Neuronal stem cell (in vitro differentiated cells): ENCODE measurements around the gene CEP55.
A peak's percentile ranks its signal among the peaks of the same experiment; 100 is the strongest.

Source experiments
- DNase-seq: peaks from one replicate; pipeline ENCODE4 v3.0.0-alpha.2; 2013; ENCODE audit warnings: low spot score
- H2AFZ ChIP-seq: one replicate; pipeline ENCODE4 v1.6.1; 2013; ENCODE audit warnings: mild to moderate bottlenecking, low read length, inconsistent platforms
- H2AK5ac ChIP-seq: 2 replicates; pipeline ENCODE4 v1.6.1; 2013; ENCODE audit warnings: low read depth, mild to moderate bottlenecking, inconsistent platforms, low read length, moderate library complexity, mixed read lengths
- H2BK120ac ChIP-seq: 2 replicates; pipeline ENCODE4 v1.6.1; 2013; ENCODE audit warnings: low read depth, mild to moderate bottlenecking, inconsistent platforms, low read length, moderate library complexity, mixed read lengths
- H2BK12ac ChIP-seq: one replicate; pipeline ENCODE4 v1.6.1; 2013; ENCODE audit warnings: low read length, inconsistent platforms
- H2BK15ac ChIP-seq: 2 replicates; pipeline ENCODE4 v1.6.1; 2013; ENCODE audit warnings: mild to moderate bottlenecking, low read length, inconsistent platforms, mixed read lengths
- H2BK5ac ChIP-seq: one replicate; pipeline ENCODE4 v1.6.1; 2013; ENCODE audit warnings: inconsistent platforms, mild to moderate bottlenecking, low read length, moderate library complexity
- H3K14ac ChIP-seq: one replicate; pipeline ENCODE4 v1.6.1; 2013; ENCODE audit warnings: low read length, inconsistent platforms
- H3K18ac ChIP-seq: 2 replicates; pipeline ENCODE4 v1.6.1; 2013; ENCODE audit warnings: low read length, inconsistent platforms
- H3K23ac ChIP-seq: 2 replicates; pipeline ENCODE4 v1.6.1; 2013; ENCODE audit warnings: low read depth, mild to moderate bottlenecking, mixed read lengths, low read length, inconsistent platforms; ENCODE audit not compliant: poor library complexity
- H3K27ac ChIP-seq: replicated peaks from 3 replicates; pipeline ENCODE4 v1.5.1; 2013; ENCODE audit warnings: low read length, inconsistent platforms
- H3K27me3 ChIP-seq, 3 experiments: 2 replicates each; pipeline ENCODE4 v1.6.1; 2013; ENCODE audit warnings: low read length in 3 of 3, mild to moderate bottlenecking in 2 of 3, inconsistent platforms in 1 of 3, low read depth in 1 of 3, mixed read lengths in 1 of 3, moderate library complexity in 1 of 3; ENCODE audit not compliant: control insufficient read depth in 3 of 3, insufficient read depth in 3 of 3
- H3K36me3 ChIP-seq, 2 donors: replicated peaks in 1 of 2; 2 replicates each; pipeline ENCODE4 v1.6.1; 2013; ENCODE audit warnings: low read length in 2 of 2; ENCODE audit not compliant: control insufficient read depth in 2 of 2, insufficient read depth in 2 of 2
- H3K4ac ChIP-seq: 2 replicates; pipeline ENCODE4 v1.6.1; 2013; ENCODE audit warnings: inconsistent platforms, mild to moderate bottlenecking, low read length, moderate library complexity
- H3K4me1 ChIP-seq, 2 donors: 1 replicate in 1 of 2; 2 replicates in 1 of 2; pipeline ENCODE4 v1.6.1; 2013; ENCODE audit warnings: low read length in 2 of 2, low read depth in 1 of 2; ENCODE audit not compliant: control insufficient read depth in 2 of 2, insufficient read depth in 1 of 2
- H3K4me2 ChIP-seq: one replicate; pipeline ENCODE4 v1.6.1; 2013; ENCODE audit warnings: mild to moderate bottlenecking, low read length, inconsistent platforms; ENCODE audit not compliant: insufficient read depth, poor library complexity, severe bottlenecking
- H3K4me3 ChIP-seq, 2 donors: 2 replicates each; pipeline ENCODE4 v1.5.1; 2013; ENCODE audit warnings: low read length in 2 of 2, mild to moderate bottlenecking in 2 of 2, inconsistent platforms in 1 of 2, moderate library complexity in 1 of 2
- H3K79me1 ChIP-seq: one replicate; pipeline ENCODE4 v1.6.1; 2013; ENCODE audit warnings: low read depth, mild to moderate bottlenecking, inconsistent platforms, low read length, moderate library complexity
- H3K9ac ChIP-seq: one replicate; pipeline ENCODE4 v1.6.1; 2013; ENCODE audit warnings: mild to moderate bottlenecking, low read depth, low read length, inconsistent platforms; ENCODE audit not compliant: poor library complexity
- H3K9me3 ChIP-seq, 2 donors: replicated peaks in 1 of 2; 2 replicates each; pipeline versions ENCODE3 to v1.6.1; 2013; ENCODE audit warnings: low read length in 2 of 2, mild to moderate bottlenecking in 2 of 2, inconsistent platforms in 1 of 2, low read depth in 1 of 2, mixed read lengths in 1 of 2, moderate library complexity in 1 of 2; ENCODE audit not compliant: control insufficient read depth in 2 of 2, insufficient read depth in 1 of 2
- H4K8ac ChIP-seq: one replicate; pipeline ENCODE4 v1.6.1; 2013; ENCODE audit warnings: low read depth, mild to moderate bottlenecking, inconsistent platforms, low read length, moderate library complexity
- H4K91ac ChIP-seq: one replicate; pipeline ENCODE4 v1.6.1; 2013; ENCODE audit warnings: low read length, low read depth, mild to moderate bottlenecking, inconsistent platforms; ENCODE audit not compliant: poor library complexity
- WGBS, 2 donors: extraction: QIAGEN DNeasy Blood & Tissue Kit; methylation state at CpG; one replicate each; pipeline ENCODE4 v1.1.7; 2013; ENCODE audit warnings: missing lambda C conversion rate in 2 of 2, mixed read lengths in 1 of 2; ENCODE audit not compliant: insufficient read length in 2 of 2, insufficient replicate concordance in 1 of 2; ENCODE audit errors: extremely low coverage in 2 of 2; 5-methylcytosine and 5-hydroxymethylcytosine counted together

Gene CEP55

DNA sequence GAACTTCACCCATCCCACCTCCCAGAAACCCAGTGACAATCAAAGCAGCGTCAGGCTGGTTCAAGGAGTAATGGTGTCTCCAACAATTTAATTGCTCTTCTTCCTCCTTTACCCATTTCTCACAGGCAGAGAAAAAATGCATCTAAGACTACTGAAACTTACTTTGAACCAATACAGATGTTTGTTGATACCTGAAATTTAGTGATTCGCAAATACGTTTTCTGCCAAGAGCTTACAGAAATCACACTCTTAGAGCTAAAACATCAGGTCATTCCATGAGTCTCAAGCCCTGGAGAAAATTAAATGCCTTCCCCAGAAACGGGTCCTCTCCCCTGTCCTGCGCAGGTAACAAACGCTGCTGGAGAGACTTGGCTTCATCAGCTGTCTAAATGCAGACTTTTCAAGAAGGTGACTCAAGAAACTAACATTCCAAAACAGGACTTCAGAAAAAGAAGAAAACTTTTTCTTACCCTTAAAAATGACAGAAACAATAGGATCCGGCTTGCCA lies 14.7 kb upstream of the CEP55 start:
- H3K27ac ChIP-seq = no peak overlapping the region
- no peak overlapping the region for H3K9ac ChIP-seq
- no peaks in the 10 kb centered on the region for H3K9me3 ChIP-seq
- H3K79me1 ChIP-seq = no peaks in the 10 kb centered on the region
- peak overlapping the region in 1 of 2 donors; percentile 52 for H3K4me3 ChIP-seq
- H3K23ac ChIP-seq = no peak overlapping the region
- H2BK5ac ChIP-seq = no peak overlapping the region
- peak overlapping the region; percentile 52 for H3K4me2 ChIP-seq
- H2BK12ac ChIP-seq = no peak overlapping the region
- H2AFZ ChIP-seq = peak overlapping the region; percentile 79
- no peak for DNase-seq
- H4K8ac ChIP-seq = no peak overlapping the region
- H2BK15ac ChIP-seq = no peak overlapping the region
- no peaks in the 10 kb centered on the region for H3K36me3 ChIP-seq
- no peak overlapping the region for H2BK120ac ChIP-seq
- no peak overlapping the region for H3K18ac ChIP-seq
- H3K4ac ChIP-seq = no peak overlapping the region
- H3K27me3 ChIP-seq = no peaks in the 10 kb centered on the region
- H2AK5ac ChIP-seq = no peak overlapping the region
- no peak overlapping the region for H4K91ac ChIP-seq
- no CpG with 5 or more reads among the region's 7 CpGs for WGBS, 2 donors
- no peak overlapping the region for H3K14ac ChIP-seq
- H3K4me1 ChIP-seq = peaks cover 0 to 2% of the 10 kb centered on the region in 2 donors

DNA sequence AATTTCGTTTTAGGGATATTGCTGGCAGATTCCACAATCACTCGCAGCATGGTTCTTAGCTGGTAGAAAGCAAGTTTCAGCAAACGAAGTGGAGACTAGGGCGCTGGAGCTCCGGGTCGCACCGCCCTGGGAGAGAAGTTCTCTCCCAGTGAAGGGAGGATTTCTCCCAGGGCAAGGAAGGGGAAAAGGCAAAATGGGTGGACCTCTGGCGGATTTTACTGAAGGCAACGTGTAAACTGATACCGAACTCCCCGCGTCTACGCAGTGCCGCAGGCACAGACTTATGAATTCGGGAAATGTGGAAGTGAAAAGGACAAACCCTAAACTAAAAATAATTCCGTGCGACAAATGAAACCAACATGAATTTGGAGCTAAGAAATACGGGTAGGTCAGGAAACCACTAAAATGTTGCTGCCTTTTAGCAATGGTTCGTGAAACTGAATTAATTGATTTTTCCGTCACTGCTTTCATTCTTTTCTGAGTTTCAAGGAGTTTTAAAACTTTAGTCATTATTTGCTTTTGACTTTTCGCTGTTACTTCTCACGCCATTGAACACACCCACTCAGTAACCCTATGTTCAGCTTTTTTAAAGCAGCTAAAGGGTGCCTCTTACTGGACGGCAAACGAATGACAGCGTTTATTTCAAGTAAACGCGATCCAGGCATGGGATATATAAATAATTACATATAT lies 14.1 kb upstream of the CEP55 start, which contains the start of gene MYOF:
MYOF (minus strand) TSS at position 190 of the 690 bp plus-strand sequence; CDS start at position 50, 140 bp downstream.
- Histone ChIP-seq H4K8ac (no peak within 1 kb of the TSS), H3K4me1 (peaks cover 0 to 2% of the 10 kb centered on the region in 2 donors), H3K9ac (no peak within 1 kb of the TSS), H3K14ac (no peak within 1 kb of the TSS), H2BK12ac (no peak within 1 kb of the TSS), H3K79me1 (no peaks in the 10 kb centered on the region), H3K4ac (no peak within 1 kb of the TSS), H2AK5ac (no peak within 1 kb of the TSS), H2BK15ac (no peak within 1 kb of the TSS), H3K9me3 (no peaks in the 10 kb centered on the region), H2BK120ac (no peak within 1 kb of the TSS), H3K4me2 (peak within 1 kb of the TSS; percentile 52), H3K36me3 (no peaks in the 10 kb centered on the region), H3K27ac (no peak within 1 kb of the TSS), H4K91ac (no peak within 1 kb of the TSS), H3K4me3 (peak within 1 kb of the TSS; percentile 52 to 80), H3K27me3 (no peaks in the 10 kb centered on the region), H3K18ac (no peak within 1 kb of the TSS), H3K23ac (no peak within 1 kb of the TSS), H2AFZ (peak within 1 kb of the TSS; percentile 79), H2BK5ac (no peak within 1 kb of the TSS)
- WGBS, 2 donors = no CpG with 5 or more reads among the region's 27 CpGs
- peak; percentile 54 for DNase-seq

DNA sequence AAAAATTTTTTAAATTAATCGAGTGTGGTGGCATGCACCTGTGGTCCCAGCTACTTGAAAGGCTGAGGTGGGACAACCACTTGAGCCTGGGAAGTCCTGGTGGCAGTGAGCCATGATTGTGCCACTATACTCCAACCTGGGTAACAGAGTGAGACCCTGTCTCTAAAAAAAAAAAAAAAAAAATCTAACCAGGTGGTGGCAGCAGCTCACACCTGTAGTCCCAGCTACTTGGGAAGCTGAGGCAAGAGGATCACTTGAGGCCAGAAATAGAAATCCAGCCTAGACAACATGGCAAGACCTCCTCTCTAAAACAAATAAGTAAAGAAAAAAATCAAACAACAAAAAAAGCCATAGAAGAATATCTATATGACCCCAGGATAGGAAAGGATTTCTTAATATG lies 10.7 kb upstream of the CEP55 start:
- WGBS, 2 donors = no CpG with 5 or more reads among the region's 1 CpG

DNA sequence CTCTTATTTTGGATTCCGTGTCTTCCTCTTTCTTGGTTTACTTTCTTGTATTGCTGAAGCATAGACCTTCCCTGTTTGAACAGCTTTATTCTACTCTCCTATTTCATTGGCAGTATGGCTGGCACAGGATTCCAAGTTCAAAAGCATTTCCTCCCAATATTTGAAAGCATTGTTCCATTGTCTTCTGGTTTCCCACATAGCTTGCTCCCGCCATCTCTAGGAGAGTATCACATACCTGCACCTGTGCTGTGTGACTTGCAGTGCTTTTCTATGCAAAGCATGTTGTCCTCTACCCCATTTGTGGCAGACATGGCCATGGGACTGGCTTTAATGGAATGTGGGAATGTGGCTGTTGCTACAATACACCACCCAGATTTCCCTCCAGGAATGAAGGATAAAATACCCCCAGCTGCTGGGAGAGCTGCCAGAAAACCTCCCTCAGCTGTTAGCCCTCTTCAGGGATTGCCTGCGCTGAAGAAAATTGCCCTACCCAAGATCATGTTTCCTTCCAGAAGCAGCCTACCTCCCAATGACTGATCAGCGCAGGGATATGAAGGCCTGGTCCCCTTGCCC lies 7.4 kb upstream of the CEP55 start:
- Histone ChIP-seq H3K14ac (no peak overlapping the region), H3K4ac (no peak overlapping the region), H3K27me3 (no peaks in the 10 kb centered on the region), H3K27ac (no peak overlapping the region), H3K23ac (no peak overlapping the region), H3K79me1 (no peaks in the 10 kb centered on the region), H3K18ac (no peak overlapping the region), H4K8ac (no peak overlapping the region), H3K9ac (no peak overlapping the region), H3K9me3 (no peaks in the 10 kb centered on the region), H3K4me2 (no peak overlapping the region), H2BK120ac (no peak overlapping the region), H2AK5ac (no peak overlapping the region), H3K4me1 (no peaks in the 10 kb centered on the region), H2BK12ac (no peak overlapping the region), H3K4me3 (no peak overlapping the region), H4K91ac (no peak overlapping the region), H2BK5ac (no peak overlapping the region), H2AFZ (no peak overlapping the region), H2BK15ac (no peak overlapping the region), H3K36me3 (no peaks in the 10 kb centered on the region)
- no CpG with 5 or more reads among the region's 4 CpGs for WGBS, 2 donors
- DNase-seq = no peak

More for the DNA sequence above, 10.7 kb upstream of the CEP55 start:
- Histone ChIP-seq H3K4ac (no peak overlapping the region), H3K4me3 (no peak overlapping the region), H3K27ac (no peak overlapping the region), H4K91ac (no peak overlapping the region), H3K23ac (no peak overlapping the region), H3K14ac (no peak overlapping the region), H2BK15ac (no peak overlapping the region), H2BK12ac (no peak overlapping the region), H3K27me3 (no peaks in the 10 kb centered on the region), H3K9ac (no peak overlapping the region), H3K79me1 (no peaks in the 10 kb centered on the region), H3K9me3 (no peaks in the 10 kb centered on the region), H4K8ac (no peak overlapping the region), H3K36me3 (no peaks in the 10 kb centered on the region), H2AK5ac (no peak overlapping the region), H3K4me2 (no peak overlapping the region), H3K4me1 (peaks cover 0 to 2% of the 10 kb centered on the region in 2 donors), H3K18ac (no peak overlapping the region), H2BK5ac (no peak overlapping the region), H2BK120ac (no peak overlapping the region), H2AFZ (no peak overlapping the region)
- DNase-seq = no peak
